ENCODE measurements around the gene ARHGAP45.
"Not testable (repeated sequence)": the region's sequence is repeated elsewhere in the genome, so short reads cannot be mapped to it uniquely, and the experiment has no call there.

Gene ARHGAP45

GRCh38 chr19:1105008-1105872 is 38.3 kb downstream of the ARHGAP45 start:
- no peak for DNase-seq

- DNase-seq: no peak
These were observed 39.2 kb downstream of the ARHGAP45 start for GRCh38 chr19:1105873-1106840.

GRCh38 chr19:1106841-1107660 is 40.1 kb downstream of the ARHGAP45 start:
- no peak for DNase-seq

GRCh38 chr19:1107661-1108261 is 40.8 kb downstream of the ARHGAP45 start:
- DNase-seq: no peak

- no peak for DNase-seq
These were observed 41.5 kb downstream of the ARHGAP45 start for GRCh38 chr19:1108291-1109031.

GRCh38 chr19:1109032-1109551 is 42.1 kb downstream of the ARHGAP45 start:
- no peak for DNase-seq

- no peak for DNase-seq
These were observed 43.0 kb downstream of the ARHGAP45 start for GRCh38 chr19:1109697-1110671.

- no peak for DNase-seq
These were observed 44.1 kb downstream of the ARHGAP45 start for GRCh38 chr19:1110809-1111640.

GRCh38 chr19:1111641-1112267 is 44.8 kb downstream of the ARHGAP45 start:
- no peak for DNase-seq

- no peak for DNase-seq
These were observed 45.5 kb downstream of the ARHGAP45 start for GRCh38 chr19:1112268-1113029.

GRCh38 chr19:1113030-1113985 is 46.3 kb downstream of the ARHGAP45 start:
- DNase-seq: peak; percentile 89

- DNase-seq: no peak
These were observed 47.1 kb downstream of the ARHGAP45 start for GRCh38 chr19:1113986-1114483.

GRCh38 chr19:1114728-1115127 is 47.8 kb downstream of the ARHGAP45 start:
- not testable (repeated sequence) for DNase-seq

- no peak for DNase-seq
These were observed 48.9 kb downstream of the ARHGAP45 start for GRCh38 chr19:1115646-1116420.
